H1 (cell line): ENCODE data around the gene KCNQ2. TPM values are rescaled to one million over a fixed set of nuclear protein-coding genes. Genes with fewer than 3 reads are reported as not detected.

ENCODE experiments used
- CTCF ChIA-PET: fragments of 300-600 bp; sonication (Branson Sonifier 250); formaldehyde crosslinking; loops from one replicate; lab custom pipeline; 2021; ENCODE audit not compliant: partially characterized antibody; lab: Charles Lee
- POLR2A ChIA-PET: fragments of 300-600 bp; sonication (Branson Sonifier 250); formaldehyde crosslinking; loops from one replicate; lab custom pipeline; 2021; ENCODE audit warnings: inconsistent platforms; ENCODE audit not compliant: partially characterized antibody; lab: Charles Lee
- DNase-seq, 2 experiments: peaks; one replicate each; pipeline versions ENCODE4 v3.0.0 to v3.0.0-alpha.2; 2010 to 2022; ENCODE audit warnings: low spot score in 2 of 2, low read depth in 1 of 2, mixed read lengths in 1 of 2
- FAIRE-seq: peaks from 2 replicates; lab custom pipeline; 2011; peaks lifted over from hg19 to GRCh38; lab: Jason Lieb, UNC
- H2AFZ ChIP-seq: 2 replicates; pipeline ENCODE4 v1.8.1; 2012; ENCODE audit warnings: low read length, inconsistent platforms
- H2AK5ac ChIP-seq: 2 replicates; pipeline ENCODE4 v1.6.1; 2013; ENCODE audit warnings: low read depth, low read length
- H2BK120ac ChIP-seq: replicated peaks from 2 replicates; pipeline ENCODE3; 2013; ENCODE audit warnings: low read depth, low read length, inconsistent platforms
- H2BK12ac ChIP-seq: 2 replicates; pipeline ENCODE4 v1.6.1; 2013; ENCODE audit warnings: low read depth, low read length
- H2BK15ac ChIP-seq: 2 replicates; pipeline ENCODE4 v1.6.1; 2013; ENCODE audit warnings: low read length
- H2BK20ac ChIP-seq: 2 replicates; pipeline ENCODE4 v1.6.1; 2013; ENCODE audit warnings: low read length
- H2BK5ac ChIP-seq: 2 replicates; pipeline ENCODE4 v1.6.1; 2013; ENCODE audit warnings: low read depth, low read length
- H3K14ac ChIP-seq: 2 replicates; pipeline ENCODE4 v1.6.1; 2013; ENCODE audit warnings: inconsistent platforms; ENCODE audit not compliant: insufficient read length
- H3K18ac ChIP-seq: 2 replicates; pipeline ENCODE4 v1.6.1; 2013; ENCODE audit warnings: low read length; ENCODE audit errors: extremely low read depth
- H3K23ac ChIP-seq: 2 replicates; pipeline ENCODE4 v1.6.1; 2013; ENCODE audit warnings: inconsistent platforms; ENCODE audit not compliant: insufficient read length
- H3K23me2 ChIP-seq: 2 replicates; pipeline ENCODE4 v1.6.1; 2013; ENCODE audit warnings: low read depth, low read length
- H3K27ac ChIP-seq: 2 replicates; pipeline ENCODE4 v1.6.1; 2011; ENCODE audit warnings: low read depth, low read length, inconsistent platforms
- H3K27me3 ChIP-seq, 4 experiments: replicated peaks in 1 of 4; 1 replicate in 1 of 4; 2 replicates in 3 of 4; pipeline versions ENCODE4 v1.6.1 to v1.8.1; 2011 to 2013; ENCODE audit warnings: low read length in 3 of 4, mild to moderate bottlenecking in 3 of 4, inconsistent platforms in 2 of 4, mixed read lengths in 2 of 4, moderate library complexity in 1 of 4; ENCODE audit not compliant: control insufficient read depth in 3 of 4, insufficient read depth in 3 of 4; ENCODE audit errors: extremely low read depth in 1 of 4
- H3K36me3 ChIP-seq, 4 experiments: 2 replicates each; pipeline versions ENCODE4 v1.6.1 to v1.8.1; 2011 to 2013; ENCODE audit warnings: mild to moderate bottlenecking in 4 of 4, low read length in 3 of 4, moderate library complexity in 2 of 4, control low read depth in 1 of 4, inconsistent platforms in 1 of 4; ENCODE audit not compliant: insufficient read depth in 4 of 4, control insufficient read depth in 2 of 4
- H3K4ac ChIP-seq: replicated peaks from 2 replicates; pipeline ENCODE3; 2013; ENCODE audit warnings: low read length, low read depth, mixed read lengths, inconsistent platforms; ENCODE audit not compliant: insufficient read length
- H3K4me1 ChIP-seq, 4 experiments: replicated peaks in 1 of 4; 1 replicate in 1 of 4; 2 replicates in 3 of 4; pipeline versions ENCODE4 v1.6.1 to v1.8.1; 2011 to 2013; ENCODE audit warnings: low read length in 3 of 4, inconsistent platforms in 2 of 4, mixed read lengths in 1 of 4; ENCODE audit not compliant: insufficient read depth in 4 of 4, control insufficient read depth in 3 of 4
- H3K4me2 ChIP-seq, 2 experiments: 2 replicates each; pipeline versions ENCODE4 v1.6.1 to v1.8.1; 2011 to 2013; ENCODE audit warnings: low read depth in 2 of 2, low read length in 2 of 2, control low read depth in 1 of 2, inconsistent platforms in 1 of 2, mild to moderate bottlenecking in 1 of 2; ENCODE audit not compliant: insufficient read depth in 1 of 2
- H3K4me3 ChIP-seq, 4 experiments: fragments of 200-600, 300-600 bp in 1 of 4; sonication (generic), shearing (Covaris generic), sonication (Bioruptor Twin) in 1 of 4; 2 replicates each; pipeline versions ENCODE4 v1.5.1 to v1.8.1; 2011 to 2016; ENCODE audit warnings: low read length in 4 of 4, low read depth in 3 of 4, control low read depth in 2 of 4, inconsistent platforms in 2 of 4, mild to moderate bottlenecking in 2 of 4, mixed read lengths in 1 of 4, moderate library complexity in 1 of 4; ENCODE audit not compliant: insufficient read depth in 2 of 4; ENCODE audit errors: extremely low read depth in 1 of 4
- H3K56ac ChIP-seq: replicated peaks from 2 replicates; pipeline ENCODE3; 2013; ENCODE audit warnings: low read depth, mild to moderate bottlenecking, mixed read lengths, low read length, inconsistent platforms; ENCODE audit not compliant: insufficient read length
- H3K79me1 ChIP-seq: 2 replicates; pipeline ENCODE4 v1.6.1; 2013; ENCODE audit warnings: low read depth, low read length, control low read depth
- H3K79me2 ChIP-seq, 2 experiments: 2 replicates each; pipeline versions ENCODE4 v1.6.1 to v1.8.1; 2012 to 2013; ENCODE audit warnings: low read length in 2 of 2, mild to moderate bottlenecking in 2 of 2, inconsistent platforms in 1 of 2; ENCODE audit not compliant: insufficient read depth in 2 of 2, control insufficient read depth in 1 of 2
- H3K9ac ChIP-seq, 4 experiments: replicated peaks in 1 of 4; 1 replicate in 1 of 4; 2 replicates in 3 of 4; pipeline versions ENCODE4 v1.6.1 to v1.8.1; 2011 to 2013; ENCODE audit warnings: low read depth in 3 of 4, low read length in 3 of 4, control low read depth in 2 of 4, mild to moderate bottlenecking in 2 of 4, moderate library complexity in 2 of 4, inconsistent platforms in 1 of 4; ENCODE audit errors: extremely low read depth in 1 of 4
- H3K9me3 ChIP-seq, 2 experiments: 2 replicates each; pipeline versions ENCODE4 v1.6.1 to v1.8.1; 2012 to 2013; ENCODE audit warnings: mild to moderate bottlenecking in 2 of 2, moderate library complexity in 2 of 2, control low read depth in 1 of 2, inconsistent platforms in 1 of 2, low read depth in 1 of 2, low read length in 1 of 2, mixed read lengths in 1 of 2; ENCODE audit not compliant: insufficient read depth in 2 of 2
- H4K20me1 ChIP-seq, 2 experiments: replicated peaks in 1 of 2; 2 replicates each; pipeline versions ENCODE3 to v1.8.1; 2011 to 2013; ENCODE audit warnings: inconsistent platforms in 2 of 2, low read length in 2 of 2, mild to moderate bottlenecking in 1 of 2; ENCODE audit not compliant: insufficient read depth in 2 of 2, control insufficient read depth in 1 of 2
- H4K5ac ChIP-seq: 2 replicates; pipeline ENCODE4 v1.6.1; 2013; ENCODE audit warnings: low read length, low read depth, mixed read lengths, inconsistent platforms; ENCODE audit not compliant: insufficient read length
- H4K8ac ChIP-seq: 2 replicates; pipeline ENCODE4 v1.8.0; 2013; ENCODE audit warnings: mild to moderate bottlenecking, moderate library complexity, low read length, inconsistent platforms; ENCODE audit not compliant: insufficient read depth; ENCODE audit errors: extremely low read depth
- H4K91ac ChIP-seq: replicated peaks from 2 replicates; pipeline ENCODE3; 2013; ENCODE audit warnings: low read length, mixed read lengths, inconsistent platforms; ENCODE audit not compliant: insufficient read length
- CBX8 ChIP-seq: fragments of 300-800, 300-1000 bp; sonication (generic); IDR thresholded peaks from 2 replicates; pipeline ENCODE4 v1.7.1; 2016; ENCODE audit warnings: low read depth, low read length, borderline replicate concordance
- CTBP2 ChIP-seq: IDR thresholded peaks from 2 replicates; pipeline ENCODE4 v1.7.0; 2011; ENCODE audit warnings: borderline replicate concordance, mild to moderate bottlenecking, moderate library complexity, mixed read lengths, low read length; ENCODE audit not compliant: insufficient read depth, insufficient read length
- HDAC6 ChIP-seq: IDR thresholded peaks from one replicate; pipeline ENCODE4 v1.7.1; 2012; ENCODE audit warnings: low read depth, mild to moderate bottlenecking, inconsistent platforms, low read length, moderate library complexity
- NRF1 ChIP-seq: IDR thresholded peaks from 2 replicates; pipeline ENCODE4 v1.6.1; 2011; ENCODE audit warnings: mild to moderate bottlenecking, low read depth, low read length, improper control_type of control experiment
- PHF8 ChIP-seq: fragments of 200-600 bp; sonication (generic); conservative IDR thresholded peaks from 2 replicates; pipeline ENCODE4 v1.7.1; 2012; ENCODE audit warnings: low read depth, mild to moderate bottlenecking, inconsistent platforms, low read length, moderate library complexity
- POLR2AphosphoS5 ChIP-seq: IDR thresholded peaks from 2 replicates; pipeline ENCODE4 v1.6.1; 2011; ENCODE audit warnings: low read depth, low read length
- RNF2 ChIP-seq: fragments of 200-900, 300-1000 bp; sonication (generic); IDR thresholded peaks from 2 replicates; pipeline ENCODE4 v1.7.1; 2016; ENCODE audit warnings: borderline replicate concordance, low read depth, mild to moderate bottlenecking, antibody characterized with exemption, low read length; ENCODE audit not compliant: poor library complexity, severe bottlenecking; ENCODE audit errors: missing control alignments
- SAP30 ChIP-seq: fragments of 300-600 bp; sonication (generic); IDR thresholded peaks from 2 replicates; pipeline ENCODE4 v1.7.1; 2012; ENCODE audit warnings: low read length, moderate library complexity, mild to moderate bottlenecking, inconsistent platforms; ENCODE audit not compliant: insufficient read depth, insufficient replicate concordance
- TEAD4 ChIP-seq: IDR thresholded peaks from 2 replicates; pipeline ENCODE4 v1.6.1; 2012; ENCODE audit warnings: low read depth, low read length, inconsistent platforms, mixed read lengths
- WGBS, 2 experiments: shearing (Covaris generic) in 1 of 2; methylation state at CpG; one replicate each; pipeline versions ENCODE4 v1.1.6 to v1.1.7; 2013 to 2015; ENCODE audit warnings: low lambda C conversion rate in 2 of 2, mixed read lengths in 2 of 2, inconsistent platforms in 1 of 2, low coverage in 1 of 2, missing lambda C conversion rate in 1 of 2; ENCODE audit not compliant: insufficient replicate concordance in 2 of 2, insufficient coverage in 1 of 2, insufficient read length in 1 of 2; ENCODE audit errors: extremely low coverage in 1 of 2, missing lambda C conversion rate in 1 of 2; 5-methylcytosine and 5-hydroxymethylcytosine counted together
- polyA plus RNA-seq, 7 experiments: library from polyadenylated mRNA; depleted of rRNA in 3 of 7; stranded (reverse) in 5 of 7; unstranded in 2 of 7; fragments of >200 nt in 5 of 7; fragments of 200-250 nt in 2 of 7; gene quantifications; 1 replicate in 5 of 7; 2 replicates in 1 of 7; 4 replicates in 1 of 7; pipeline versions ENCODE4 v1.2.1 to v1.2.3, GENCODE V29; 2011 to 2013; ENCODE audit warnings: missing spikeins in 2 of 7, mixed read lengths in 2 of 7
- total RNA-seq: library from RNA; stranded (reverse); fragmentation: NEBNext Ultra II Directional; extraction: Animal tissue kit (Norgen Biotek cat#: 25700); gene quantifications from 2 replicates; pipeline ENCODE4 v1.2.1, GENCODE V29; 2021
- TF ChIP-seq, protein P1 (sequence below): IDR thresholded peaks from 2 replicates; pipeline ENCODE4 v1.6.1; 2011; ENCODE audit warnings: low read depth, mild to moderate bottlenecking, low read length; ENCODE audit not compliant: insufficient read depth
- TF ChIP-seq, protein P2 (sequence below): IDR thresholded peaks from 2 replicates; pipeline ENCODE4 v1.6.1; 2012; ENCODE audit warnings: low read length, inconsistent platforms

Gene KCNQ2
- total and polyA plus RNA-seq, 2 of the 8 experiments (the other 6 are each of a cell fraction or from before 2014, with no cell fraction given), result 82.6 to 243 TPM

DNA sequence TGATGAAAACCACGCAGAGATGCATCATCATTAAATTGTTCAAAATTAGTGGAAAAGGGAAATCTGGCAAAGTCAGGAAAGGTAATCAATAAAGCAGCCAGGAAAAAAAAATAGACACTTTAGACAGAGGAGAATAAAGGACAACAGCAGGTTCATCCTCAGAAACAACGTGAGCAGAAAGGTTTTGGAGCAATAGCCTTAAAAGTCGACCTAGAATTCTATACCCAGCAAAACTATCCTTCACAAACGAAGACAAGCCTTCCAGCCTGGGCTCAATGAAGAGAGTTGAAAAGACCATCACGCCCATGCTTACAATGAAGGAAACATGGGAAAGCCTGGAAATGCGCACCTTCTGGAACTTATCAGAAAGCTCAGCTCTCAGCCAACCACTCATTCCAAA lies 86.6 kb downstream of the KCNQ2 start:
- Histone ChIP-seq H3K23ac (no peak overlapping the region), H3K23me2 (0 out of 2 replicates have a peak, but pooled peaks cover 2% of the 10 kb centered on the region), H2BK12ac (no peak overlapping the region), H3K4me2 (no peak overlapping the region), H3K79me1 (no peaks in the 10 kb centered on the region; the same call in 1 of the 2 replicates), H3K4me1 (peaks cover 0 to 6% (median 2%) of the 10 kb centered on the region in 4 experiments; a peak in 3 of 7 replicates), H2BK20ac (no peak overlapping the region), H2BK120ac (no peak overlapping the region), H4K8ac (no peak overlapping the region), H3K18ac (no peak overlapping the region), H2BK5ac (no peak overlapping the region), H3K27ac (no peak overlapping the region), H3K4ac (no peak overlapping the region), H2AK5ac (no peak overlapping the region), H3K56ac (no peak overlapping the region), H4K5ac (no peak overlapping the region), H3K4me3 (no peak overlapping the region), H3K9ac (no peak overlapping the region), H3K79me2 (no peaks in the 10 kb centered on the region), H3K9me3 (peaks cover 18 to 22% of the 10 kb centered on the region in 2 experiments), H2AFZ (no peak overlapping the region), H3K14ac (no peak overlapping the region), H3K27me3 (no peaks in the 10 kb centered on the region), H4K91ac (no peak overlapping the region), H2BK15ac (no peak overlapping the region), H3K36me3 (no peaks in the 10 kb centered on the region; a peak in 1 of 8 replicates), H4K20me1 (peaks cover 0 to 3% of the 10 kb centered on the region in 2 experiments)
- no peak for FAIRE-seq
- WGBS, 2 experiments, result 90% methylated on average over 6 of the region's 6 CpGs; no CpG with 5 or more reads in 1 of the 2 experiments
- CTCF ChIA-PET, result interaction anchor here (9.9 kb wide), 1 partner anchor 77 kb away, joined by 230 read pairs; no protein-coding TSS in a partner anchor
- DNase-seq, result no peak
- POLR2A ChIA-PET, result no interaction called here
- no peak for TF ChIP-seq CTBP2
- TF ChIP-seq, protein P1, sequence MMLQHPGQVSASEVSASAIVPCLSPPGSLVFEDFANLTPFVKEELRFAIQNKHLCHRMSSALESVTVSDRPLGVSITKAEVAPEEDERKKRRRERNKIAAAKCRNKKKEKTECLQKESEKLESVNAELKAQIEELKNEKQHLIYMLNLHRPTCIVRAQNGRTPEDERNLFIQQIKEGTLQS, result no peak
- TF ChIP-seq HDAC6, result no peak
- no peak for TF ChIP-seq RNF2
- TF ChIP-seq SAP30, result no peak
- TF ChIP-seq PHF8, result no peak
- TF ChIP-seq, protein P2, sequence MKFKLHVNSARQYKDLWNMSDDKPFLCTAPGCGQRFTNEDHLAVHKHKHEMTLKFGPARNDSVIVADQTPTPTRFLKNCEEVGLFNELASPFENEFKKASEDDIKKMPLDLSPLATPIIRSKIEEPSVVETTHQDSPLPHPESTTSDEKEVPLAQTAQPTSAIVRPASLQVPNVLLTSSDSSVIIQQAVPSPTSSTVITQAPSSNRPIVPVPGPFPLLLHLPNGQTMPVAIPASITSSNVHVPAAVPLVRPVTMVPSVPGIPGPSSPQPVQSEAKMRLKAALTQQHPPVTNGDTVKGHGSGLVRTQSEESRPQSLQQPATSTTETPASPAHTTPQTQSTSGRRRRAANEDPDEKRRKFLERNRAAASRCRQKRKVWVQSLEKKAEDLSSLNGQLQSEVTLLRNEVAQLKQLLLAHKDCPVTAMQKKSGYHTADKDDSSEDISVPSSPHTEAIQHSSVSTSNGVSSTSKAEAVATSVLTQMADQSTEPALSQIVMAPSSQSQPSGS, result no peak
- TF ChIP-seq POLR2AphosphoS5, result no peak
- TF ChIP-seq CBX8, result no peak
- no peak for TF ChIP-seq NRF1
- TF ChIP-seq TEAD4, result no peak
